ENCODE data around the gene USP34.

Gene USP34

DNA sequence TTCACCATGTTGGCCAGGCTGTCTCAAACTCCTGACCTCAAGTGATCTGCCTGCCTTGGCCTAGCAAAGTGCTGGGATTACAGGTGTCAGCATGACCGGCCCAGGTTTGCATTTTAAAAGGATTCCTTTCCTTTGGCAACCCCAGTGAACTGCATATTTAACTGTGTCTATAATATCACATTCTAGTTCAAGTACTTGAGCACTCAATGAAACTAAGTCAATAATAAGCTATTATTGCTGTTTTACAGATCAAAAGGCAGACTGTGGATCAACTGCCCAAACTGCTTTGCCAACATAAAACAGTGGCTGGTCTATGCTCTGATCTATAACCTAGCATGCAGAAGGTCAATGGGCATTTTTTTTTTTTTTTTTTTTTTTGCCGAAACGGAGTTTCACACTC, 144.5 kb downstream of the USP34 start:
- no peak for DNase-seq (ENCODE audit: low spot score)
- Mint-ChIP-seq H3K36me3 (ENCODE audit: low read depth) (peaks cover 51% of the 10 kb centered on the region), H3K4me1 (ENCODE audit: low read depth) (peaks cover 25% of the 10 kb centered on the region), H3K27me3 (ENCODE audit: low read depth) (no peaks in the 10 kb centered on the region), H3K9me3 (no peaks in the 10 kb centered on the region), H3K27ac (no peak overlapping the region), H3K4me3 (no peak overlapping the region)

DNA sequence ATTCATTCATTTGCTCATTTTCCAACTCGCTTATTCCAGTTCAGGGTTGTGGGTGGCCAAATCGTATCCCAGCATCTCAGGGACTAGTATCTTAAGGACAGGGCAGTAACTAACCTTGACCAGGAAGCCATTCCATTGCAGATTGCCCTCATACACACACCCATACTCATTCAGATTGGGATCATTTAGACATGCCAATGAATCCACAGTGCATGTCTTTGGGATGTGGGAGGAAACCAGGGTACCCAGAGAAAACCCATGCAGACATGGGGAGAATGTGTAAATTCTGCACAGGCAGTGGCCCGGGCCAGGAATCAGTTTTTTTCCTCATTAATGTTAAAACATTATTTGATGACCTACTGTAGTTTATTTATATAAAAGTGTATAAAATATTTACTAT, 150.7 kb downstream of the USP34 start:
- Mint-ChIP-seq H3K4me1 (ENCODE audit: low read depth) (peaks cover 3% of the 10 kb centered on the region), H3K36me3 (ENCODE audit: low read depth) (peaks cover 30% of the 10 kb centered on the region), H3K27me3 (ENCODE audit: low read depth) (no peaks in the 10 kb centered on the region), H3K4me3 (no peak overlapping the region), H3K9me3 (no peaks in the 10 kb centered on the region), H3K27ac (no peak overlapping the region)
- DNase-seq (ENCODE audit: low spot score) = no peak

- no peak for DNase-seq (ENCODE audit: low spot score)
- Mint-ChIP-seq H3K4me1 (ENCODE audit: low read depth) (peaks cover 7% of the 10 kb centered on the region), H3K36me3 (ENCODE audit: low read depth) (peaks cover 21% of the 10 kb centered on the region), H3K27me3 (ENCODE audit: low read depth) (no peaks in the 10 kb centered on the region), H3K4me3 (no peak overlapping the region), H3K27ac (no peak overlapping the region), H3K9me3 (no peaks in the 10 kb centered on the region)
Measured at GRCh38 chr2:61318553-61318952, 152.3 kb downstream of the USP34 start.

DNA sequence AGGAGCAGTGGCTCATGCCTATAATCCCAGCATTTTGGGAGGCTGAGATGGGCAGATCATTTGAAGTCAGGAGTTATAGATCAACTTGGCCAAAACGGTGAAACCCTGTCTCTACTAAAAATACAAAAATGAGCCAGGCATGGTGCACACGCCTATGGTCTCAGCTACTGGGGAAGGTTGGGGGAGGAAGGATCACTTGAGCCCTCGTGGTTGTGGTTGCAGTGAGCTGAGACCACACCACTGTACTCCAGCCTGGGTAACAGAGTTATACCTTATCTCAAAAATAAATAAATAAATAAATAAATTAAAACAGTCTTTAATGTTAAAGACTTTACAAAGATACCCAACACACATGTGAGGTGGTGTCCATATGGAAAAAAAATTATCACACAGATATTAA, 174.9 kb downstream of the USP34 start:
- peaks cover 49% of the 10 kb centered on the region for H3K36me3 Mint-ChIP-seq (ENCODE audit: low read depth)
- H3K4me1 Mint-ChIP-seq (ENCODE audit: low read depth) = peaks cover 13% of the 10 kb centered on the region
- H3K9me3 Mint-ChIP-seq = no peaks in the 10 kb centered on the region
- no peak overlapping the region for H3K27ac Mint-ChIP-seq
- DNase-seq (ENCODE audit: low spot score) = no peak
- H3K4me3 Mint-ChIP-seq = no peak overlapping the region
- H3K27me3 Mint-ChIP-seq (ENCODE audit: low read depth) = no peaks in the 10 kb centered on the region

- H3K36me3 Mint-ChIP-seq (ENCODE audit: low read depth) = peaks cover 47% of the 10 kb centered on the region
- peak overlapping the region; percentile 31 for H3K27ac Mint-ChIP-seq
- H3K4me1 Mint-ChIP-seq (ENCODE audit: low read depth) = peaks cover 19% of the 10 kb centered on the region
- DNase-seq (ENCODE audit: low spot score) = no peak
- no peak overlapping the region for H3K4me3 Mint-ChIP-seq
- H3K27me3 Mint-ChIP-seq (ENCODE audit: low read depth) = no peaks in the 10 kb centered on the region
- no peaks in the 10 kb centered on the region for H3K9me3 Mint-ChIP-seq
Measured at GRCh38 chr2:61291851-61292575, 178.9 kb downstream of the USP34 start.

- Mint-ChIP-seq H3K4me3 (no peak overlapping the region), H3K27ac (peak overlapping the region; percentile 36), H3K9me3 (no peaks in the 10 kb centered on the region), H3K4me1 (ENCODE audit: low read depth) (peaks cover 16% of the 10 kb centered on the region), H3K36me3 (ENCODE audit: low read depth) (peaks cover 33% of the 10 kb centered on the region), H3K27me3 (ENCODE audit: low read depth) (no peaks in the 10 kb centered on the region)
- DNase-seq (ENCODE audit: low spot score) = no peak
Measured at GRCh38 chr2:61288070-61288841, 182.6 kb downstream of the USP34 start.

- H3K27ac Mint-ChIP-seq = no peak overlapping the region
- H3K9me3 Mint-ChIP-seq = no peaks in the 10 kb centered on the region
- no peak for DNase-seq (ENCODE audit: low spot score)
- peaks cover 32% of the 10 kb centered on the region for H3K36me3 Mint-ChIP-seq (ENCODE audit: low read depth)
- no peaks in the 10 kb centered on the region for H3K27me3 Mint-ChIP-seq (ENCODE audit: low read depth)
- peaks cover 15% of the 10 kb centered on the region for H3K4me1 Mint-ChIP-seq (ENCODE audit: low read depth)
- H3K4me3 Mint-ChIP-seq = no peak overlapping the region
Measured at GRCh38 chr2:61287254-61287653, 183.6 kb downstream of the USP34 start.

- Mint-ChIP-seq H3K36me3 (ENCODE audit: low read depth) (peaks cover 24% of the 10 kb centered on the region), H3K27ac (no peak overlapping the region), H3K9me3 (no peaks in the 10 kb centered on the region), H3K27me3 (ENCODE audit: low read depth) (no peaks in the 10 kb centered on the region), H3K4me3 (no peak overlapping the region), H3K4me1 (ENCODE audit: low read depth) (peaks cover 5% of the 10 kb centered on the region)
- no peak for DNase-seq (ENCODE audit: low spot score)
Measured at GRCh38 chr2:61283443-61284160, 187.3 kb downstream of the USP34 start.

GRCh38 chr2:61282104-61282590, 188.7 kb downstream of the USP34 start:
- H3K27ac Mint-ChIP-seq = no peak overlapping the region

DNA sequence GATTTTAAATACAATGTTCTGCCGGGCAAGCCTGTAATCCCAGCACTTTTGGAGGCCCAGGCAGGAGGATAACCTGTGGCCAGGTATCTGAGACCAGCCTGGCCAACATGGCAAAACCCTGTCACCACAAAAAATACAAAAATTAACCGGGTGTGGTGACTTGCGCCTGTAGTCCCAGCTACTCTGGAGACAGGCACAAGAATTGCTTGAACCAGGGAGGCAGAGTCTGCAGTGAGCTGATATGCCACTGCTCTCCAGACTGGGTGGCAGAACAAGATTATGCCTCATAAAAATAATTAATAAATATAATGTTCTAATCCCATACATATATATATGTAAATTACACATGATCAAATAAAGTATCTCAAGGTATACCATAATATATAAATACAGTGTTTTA, 189.6 kb downstream of the USP34 start:
- Mint-ChIP-seq H3K4me1 (ENCODE audit: low read depth) (peaks cover 6% of the 10 kb centered on the region), H3K4me3 (no peak overlapping the region), H3K27ac (no peak overlapping the region), H3K36me3 (ENCODE audit: low read depth) (peaks cover 31% of the 10 kb centered on the region), H3K9me3 (no peaks in the 10 kb centered on the region), H3K27me3 (ENCODE audit: low read depth) (no peaks in the 10 kb centered on the region)
- no peak for DNase-seq (ENCODE audit: low spot score)

More at GRCh38 chr2:61282104-61282590, 188.7 kb downstream of the USP34 start:
- no peaks in the 10 kb centered on the region for H3K27me3 Mint-ChIP-seq (ENCODE audit: low read depth)
- no peak overlapping the region for H3K4me3 Mint-ChIP-seq
- DNase-seq (ENCODE audit: low spot score) = no peak
- peaks cover 28% of the 10 kb centered on the region for H3K36me3 Mint-ChIP-seq (ENCODE audit: low read depth)
- H3K9me3 Mint-ChIP-seq = no peaks in the 10 kb centered on the region
- peaks cover 2% of the 10 kb centered on the region for H3K4me1 Mint-ChIP-seq (ENCODE audit: low read depth)

GRCh38 chr2:61277756-61278155, 193.1 kb downstream of the USP34 start:
- no peak overlapping the region for H3K4me3 Mint-ChIP-seq
- no peaks in the 10 kb centered on the region for H3K27me3 Mint-ChIP-seq (ENCODE audit: low read depth)
- H3K36me3 Mint-ChIP-seq (ENCODE audit: low read depth) = peaks cover 32% of the 10 kb centered on the region
- H3K4me1 Mint-ChIP-seq (ENCODE audit: low read depth) = peaks cover 4% of the 10 kb centered on the region
- H3K27ac Mint-ChIP-seq = peak overlapping the region; percentile 41
- no peak for DNase-seq (ENCODE audit: low spot score)
- H3K9me3 Mint-ChIP-seq = no peaks in the 10 kb centered on the region

DNA sequence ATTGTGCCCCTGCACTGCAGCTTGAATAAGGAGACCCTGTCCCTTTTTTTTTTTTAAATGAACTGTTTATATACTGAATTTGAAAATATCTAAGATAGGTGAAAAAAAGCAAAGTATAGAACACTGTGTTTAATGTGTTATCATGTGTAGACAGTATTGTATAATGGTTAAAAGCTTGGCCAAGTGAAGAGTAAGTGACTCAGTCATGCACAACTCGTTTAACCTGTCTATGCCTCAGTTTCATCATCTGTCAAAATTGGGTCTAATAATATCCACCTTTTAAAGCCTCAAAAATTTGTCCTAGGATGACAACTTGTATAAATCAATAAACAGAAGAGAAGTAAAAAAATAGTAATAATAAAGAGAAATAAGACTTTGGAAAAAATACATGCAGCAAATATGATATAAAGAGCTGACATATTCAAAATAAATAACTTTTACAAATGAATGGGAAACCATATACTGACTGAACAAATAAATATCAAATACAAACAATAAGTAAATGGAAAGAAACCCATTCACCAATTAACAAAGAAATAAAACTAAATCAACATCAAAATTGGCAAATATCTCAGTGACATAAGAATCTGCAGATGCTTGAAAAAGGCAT, 195.2 kb downstream of the USP34 start:
- Mint-ChIP-seq H3K27me3 (ENCODE audit: low read depth) (no peaks in the 10 kb centered on the region), H3K9me3 (no peaks in the 10 kb centered on the region), H3K27ac (no peak overlapping the region), H3K4me3 (no peak overlapping the region), H3K36me3 (ENCODE audit: low read depth) (peaks cover 40% of the 10 kb centered on the region), H3K4me1 (ENCODE audit: low read depth) (peaks cover 4% of the 10 kb centered on the region)
- DNase-seq (ENCODE audit: low spot score) = no peak

DNA sequence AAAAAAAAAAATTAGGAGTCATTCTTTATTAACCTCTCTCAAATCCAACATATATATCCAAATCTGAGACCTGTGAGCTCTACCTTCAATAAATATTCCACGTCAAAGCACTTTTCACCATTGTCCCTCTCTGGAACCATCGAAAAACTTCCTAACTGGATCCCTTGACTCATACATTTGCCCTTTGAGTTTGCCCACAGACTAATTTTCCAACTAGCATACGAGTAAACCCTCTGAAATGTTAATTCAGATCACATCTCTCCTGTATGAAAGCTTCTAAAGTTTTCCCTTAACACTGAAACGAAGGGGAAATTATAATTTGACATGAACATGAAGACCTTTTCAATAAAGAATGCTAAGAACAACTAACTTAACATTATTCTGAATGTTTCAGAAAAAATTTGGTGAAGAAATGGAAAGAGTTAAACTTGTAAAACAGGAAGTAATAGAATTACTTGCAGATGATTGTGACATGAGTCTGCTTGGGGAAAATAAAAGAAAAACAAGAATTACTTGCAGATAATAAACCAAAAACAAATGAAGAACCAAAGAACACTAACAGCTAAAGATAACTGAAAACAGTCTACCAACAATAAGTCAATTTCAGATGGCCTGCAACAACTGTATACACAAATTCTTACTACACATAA, 198.3 kb downstream of the USP34 start:
- Mint-ChIP-seq H3K27me3 (ENCODE audit: low read depth) (no peaks in the 10 kb centered on the region), H3K4me3 (no peak overlapping the region), H3K9me3 (no peaks in the 10 kb centered on the region), H3K4me1 (ENCODE audit: low read depth) (peaks cover 4% of the 10 kb centered on the region), H3K36me3 (ENCODE audit: low read depth) (peaks cover 33% of the 10 kb centered on the region), H3K27ac (no peak overlapping the region)
- no peak for DNase-seq (ENCODE audit: low spot score)
